ENCODE results near the gene CCND3. TPM values are rescaled to one million over a fixed set of nuclear protein-coding genes. Genes with fewer than 3 reads are reported as not detected.

Gene CCND3
- total and polyA plus RNA-seq, 2 of the 8 experiments (the other 6 are each of a cell fraction or from before 2014, with no cell fraction given) = 30.6 to 32.9 TPM

- TF ChIP-seq RAD21 (IDR thresholded peaks at IDR 0.05 in 1 of 2, conservative IDR thresholded peaks at IDR 0.05 in 1 of 2; ENCODE audit: low read depth in 2 of 2, low read length in 2 of 2) (peak; percentile 4 to 33; a peak in 3 of 4 replicates), TBP (IDR thresholded peaks at IDR 0.05; ENCODE audit: low read depth, low read length) (peak; percentile 79)
Measured at GRCh38 chr6:41920921-41921711, 20.5 kb downstream of the CCND3 start, which contains the start of the genes BYSL and MED20 (continued).

Data from H1 (cell line).